Left cardiac atrium (tissue), 4 donors: ENCODE measurements around the gene TBX20. TPM values are rescaled to one million over a fixed set of nuclear protein-coding genes. Genes with fewer than 3 reads are reported as not detected.

Source experiments
- ATAC-seq, 2 donors: fragments of 200-7000 bp; cut with Tn5 transposase; one replicate each; pipeline ENCODE4 v1.9.1; 2020; ENCODE audit warnings: mild to moderate bottlenecking in 2 of 2, moderate library complexity in 2 of 2
- DNase-seq: peaks from one replicate; pipeline ENCODE4 v3.0.0-alpha.2; 2020
- intact Hi-C, 2 donors: fragments of 100-400 bp; cut with DNase I; formaldehyde crosslinking; loops; one replicate each; pipeline versions ENCODE4 v1.14.1 to v1.15.1; 2022 to 2023
- long read RNA-seq: library from polyadenylated mRNA; unstranded; transcript quantifications from one replicate; pipeline ENCODE4 v2.0.0, GENCODE V29; 2021
- total RNA-seq, 2 donors: library from RNA; stranded (reverse); fragmentation: NEBNext Ultra II Directional; extraction: Animal tissue kit (Norgen Biotek cat#: 25700); gene quantifications; one replicate each; pipeline ENCODE4 v1.2.1, GENCODE V29; 2021
- donor health status: DM: no; HTN: yes; CAD: no.
- donor health status: DM: no; HTN: yes; CAD: no; lungs with severe emphysema.
- donor health status: DM: yes; HTN: yes; CAD: no.
- donor health status: Dilated cardiomyopathy.

The TBX20 gene
- 100 to 1,000 TPM; 109 to 126 TPM for total RNA-seq
- long read RNA-seq, partial matches to known transcripts = 0 of 7 reads
- long read RNA-seq, other reads (novel, unspliced or antisense) = 7 of 7 reads

GRCh38 chr7:35253710-35254495 is at the start of gene TBX20:
Gene TBX20, minus strand, starts transcription at chr7:35254100. Its CDS starts 480 bp downstream, at chr7:35253620.
- intact Hi-C loops = loop anchor here in 1 of 2 donors (10.0 kb wide), 1 partner anchor 69 kb away; no protein-coding TSS in a partner anchor
- ATAC-seq (peak; percentile 83 to 84), DNase-seq (peak; percentile 89)

GRCh38 chr7:35289376-35289775 is 35.5 kb upstream of the TBX20 start:
- no peak for DNase-seq
- no peak for ATAC-seq
- intact Hi-C loops = no loop called here

GRCh38 chr7:35286986-35287385 is 33.1 kb upstream of the TBX20 start:
- ATAC-seq = no peak
- no peak for DNase-seq
- intact Hi-C loops = no loop called here

GRCh38 chr7:35286422-35286821 is 32.5 kb upstream of the TBX20 start:
- intact Hi-C loops = no loop called here
- DNase-seq (no peak), ATAC-seq (peak in 1 of 2 donors; percentile 54)

- ATAC-seq = no peak
- intact Hi-C loops = no loop called here
Measured at GRCh38 chr7:35285799-35286198, 31.9 kb upstream of the TBX20 start.

GRCh38 chr7:35280902-35281301 is 27.0 kb upstream of the TBX20 start:
- ATAC-seq = no peak
- intact Hi-C loops = no loop called here

More at GRCh38 chr7:35285799-35286198, 31.9 kb upstream of the TBX20 start:
- no peak for DNase-seq

GRCh38 chr7:35277359-35277758 is 23.5 kb upstream of the TBX20 start:
- no peak for DNase-seq
- intact Hi-C loops = no loop called here

More at GRCh38 chr7:35280902-35281301, 27.0 kb upstream of the TBX20 start:
- no peak for DNase-seq

GRCh38 chr7:35272246-35272645 is 18.3 kb upstream of the TBX20 start:
- ATAC-seq = no peak
- intact Hi-C loops = no loop called here
- DNase-seq = no peak

More at GRCh38 chr7:35277359-35277758, 23.5 kb upstream of the TBX20 start:
- ATAC-seq = peak; percentile 75 to 89

GRCh38 chr7:35268953-35269352 is 15.1 kb upstream of the TBX20 start:
- intact Hi-C loops = loop anchor here in 1 of 2 donors (10.0 kb wide), 1 partner anchor 106 kb away; no protein-coding TSS in a partner anchor
- no peak for DNase-seq
- peak in 1 of 2 donors; percentile 22 for ATAC-seq

- no peak for ATAC-seq
- no peak for DNase-seq
- intact Hi-C loops = loop anchor here in 1 of 2 donors (10.0 kb wide), 1 partner anchor 107 kb away; no protein-coding TSS in a partner anchor
Measured at GRCh38 chr7:35267411-35267810, 13.5 kb upstream of the TBX20 start.

GRCh38 chr7:35263396-35263795 is 9.5 kb upstream of the TBX20 start:
- intact Hi-C loops = loop anchor here in 1 of 2 donors (5.0 to 10.0 kb wide), 2 partner anchors 111 to 159 kb away; no protein-coding TSS in a partner anchor
- DNase-seq = peak; percentile 64
- ATAC-seq = peak; percentile 55 to 74

- intact Hi-C loops = loop anchor here in 1 of 2 donors (5.0 to 10.0 kb wide), 2 partner anchors 113 to 161 kb away; no protein-coding TSS in a partner anchor
- ATAC-seq (peak; percentile 23 to 33), DNase-seq (peak; percentile 33)
Measured at GRCh38 chr7:35261476-35262285, 7.8 kb upstream of the TBX20 start.

GRCh38 chr7:35261041-35261440 is 7.1 kb upstream of the TBX20 start:
- no peak for DNase-seq
- ATAC-seq = no peak
- intact Hi-C loops = loop anchor here in 1 of 2 donors (5.0 to 10.0 kb wide), 2 partner anchors 114 to 161 kb away; no protein-coding TSS in a partner anchor

GRCh38 chr7:35260246-35260645 is 6.3 kb upstream of the TBX20 start:
- intact Hi-C loops = loop anchor here in 1 of 2 donors (5.0 to 10.0 kb wide), 2 partner anchors 115 to 162 kb away; no protein-coding TSS in a partner anchor

GRCh38 chr7:35259523-35259908 is 5.6 kb upstream of the TBX20 start:
- no peak for ATAC-seq
- no peak for DNase-seq
- intact Hi-C loops = loop anchor here in 1 of 2 donors (10.0 kb wide), 1 partner anchor 75 kb away; no protein-coding TSS in a partner anchor

More at GRCh38 chr7:35260246-35260645, 6.3 kb upstream of the TBX20 start:
- ATAC-seq (no peak), DNase-seq (no peak)

- DNase-seq = peak; percentile 29
- intact Hi-C loops = loop anchor here in 1 of 2 donors (10.0 kb wide), 1 partner anchor 74 kb away; no protein-coding TSS in a partner anchor
Measured at GRCh38 chr7:35258868-35259522, 5.1 kb upstream of the TBX20 start.

GRCh38 chr7:35258125-35258867 is 4.4 kb upstream of the TBX20 start:
- intact Hi-C loops = loop anchor here in 1 of 2 donors (10.0 kb wide), 1 partner anchor 73 kb away; no protein-coding TSS in a partner anchor
- DNase-seq = no peak
- ATAC-seq = no peak

More at GRCh38 chr7:35258868-35259522, 5.1 kb upstream of the TBX20 start:
- ATAC-seq = no peak
